Upper lobe of left lung (tissue), 6 donors: ENCODE measurements around the gene INO80C. TPM values are rescaled to one million over a fixed set of nuclear protein-coding genes. Genes with fewer than 3 reads are reported as not detected.
"Not testable (repeated sequence)": the region's sequence is repeated elsewhere in the genome, so short reads cannot be mapped to it uniquely, and the experiment has no call there.

ENCODE experiments used
- ATAC-seq, 2 donors: fragments of 200-7000 bp; cut with Tn5 transposase; one replicate each; pipeline ENCODE4 v1.9.1; 2022; ENCODE audit warnings: mild to moderate bottlenecking in 2 of 2, moderate library complexity in 2 of 2; ENCODE audit not compliant: low FRiP score in 2 of 2
- DNase-seq, 2 donors: peaks; one replicate each; pipeline ENCODE4 v3.0.0-alpha.2; 2019 to 2020
- H3K27ac ChIP-seq, 4 donors: fragments of 200-600 bp; sonication (generic); one replicate each; pipeline ENCODE4 v1.5.1; 2016 to 2019
- H3K27me3 ChIP-seq, 4 donors: fragments of 200-600 bp; sonication (generic); one replicate each; pipeline ENCODE4 v1.5.1; 2017 to 2019
- H3K36me3 ChIP-seq, 4 donors: fragments of 200-600 bp; sonication (generic); one replicate each; pipeline ENCODE4 v1.5.1; 2016 to 2019
- H3K4me1 ChIP-seq, 4 donors: fragments of 200-600 bp; sonication (generic); one replicate each; pipeline ENCODE4 v1.5.1; 2018 to 2019
- H3K4me3 ChIP-seq, 4 donors: fragments of 200-600 bp; sonication (generic); one replicate each; pipeline ENCODE4 v1.5.1; 2017 to 2019; ENCODE audit warnings: mild to moderate bottlenecking in 2 of 4, moderate library complexity in 1 of 4
- H3K9me3 ChIP-seq, 4 donors: fragments of 200-600 bp; sonication (generic); one replicate each; pipeline ENCODE4 v1.5.1; 2018 to 2019
- EP300 ChIP-seq, 4 donors: sonication (generic); formaldehyde crosslinking; IDR thresholded peaks; one replicate each; pipeline ENCODE4 v1.5.1; 2017; ENCODE audit warnings: antibody characterized with exemption in 4 of 4, control low read depth in 2 of 4
- POLR2A ChIP-seq, 4 donors: fragments of 450-650 bp; IDR thresholded peaks; one replicate each; pipeline ENCODE4 v1.5.1; 2016 to 2017; ENCODE audit warnings: antibody characterized with exemption in 4 of 4, mild to moderate bottlenecking in 2 of 4
- POLR2AphosphoS5 ChIP-seq, 2 donors: sonication (generic); formaldehyde crosslinking; IDR thresholded peaks; one replicate each; pipeline ENCODE4 v1.5.1; 2017; ENCODE audit warnings: antibody characterized with exemption in 2 of 2
- WGBS, 2 donors: methylation state at CpG; one replicate each; pipeline ENCODE4 v1.1.5; 2017 to 2018; 5-methylcytosine and 5-hydroxymethylcytosine counted together
- total RNA-seq, 6 donors: library from RNA; depleted of rRNA in 4 of 6; stranded (reverse); fragments of >200 nt in 4 of 6; gene quantifications; one replicate each; pipeline versions ENCODE4 v1.1.0 to v1.2.1, GENCODE V29; 2016 to 2021
- TF ChIP-seq, protein P1 (sequence below), 6 experiments: fragments of 450-650 bp in 4 of 6; fragments of 200-600 bp in 2 of 6; sonication (generic) in 2 of 6; IDR thresholded peaks; one replicate each; pipeline ENCODE4 v1.5.1; 2016 to 2019; ENCODE audit warnings: antibody characterized with exemption in 6 of 6
- donor health status: DM: no; HTN: no; CAD: no; lungs with moderate emphysema.
- donor health status: DM: no; HTN: yes; CAD: no; lungs with severe emphysema.

The INO80C gene
- total RNA-seq, 6 donors from 2014 or later, result 8.7 to 87.0 (median 19.6) TPM

GRCh38 chr18:35490894-35491699 is 6.7 kb downstream of the INO80C start:
- H3K27me3 ChIP-seq, result no peaks in the 10 kb centered on the region
- 65 to 69% methylated on average over 10 of the region's 10 CpGs for WGBS, 2 donors

GRCh38 chr18:35489913-35490490 is 7.8 kb downstream of the INO80C start:
- ATAC-seq (peak in 1 of 2 donors; percentile 52), DNase-seq (no peak)
- peaks cover 6 to 30% (median 9%) of the 10 kb centered on the region in 4 donors for H3K4me1 ChIP-seq
- H3K9me3 ChIP-seq, result no peaks in the 10 kb centered on the region
- WGBS, 2 donors, result 59 to 73% methylated on average over 7 of the region's 7 CpGs
- no peak overlapping the region for H3K4me3 ChIP-seq
- peak overlapping the region in 2 of 4 donors; percentile 23 to 60 for H3K27ac ChIP-seq
- no peaks in the 10 kb centered on the region for H3K27me3 ChIP-seq
- TF ChIP-seq POLR2AphosphoS5 (IDR thresholded peaks at IDR 0.05) (no peak), EP300 (IDR thresholded peaks at IDR 0.05) (no peak), POLR2A (IDR thresholded peaks at IDR 0.05) (no peak)
- TF ChIP-seq, protein P1, sequence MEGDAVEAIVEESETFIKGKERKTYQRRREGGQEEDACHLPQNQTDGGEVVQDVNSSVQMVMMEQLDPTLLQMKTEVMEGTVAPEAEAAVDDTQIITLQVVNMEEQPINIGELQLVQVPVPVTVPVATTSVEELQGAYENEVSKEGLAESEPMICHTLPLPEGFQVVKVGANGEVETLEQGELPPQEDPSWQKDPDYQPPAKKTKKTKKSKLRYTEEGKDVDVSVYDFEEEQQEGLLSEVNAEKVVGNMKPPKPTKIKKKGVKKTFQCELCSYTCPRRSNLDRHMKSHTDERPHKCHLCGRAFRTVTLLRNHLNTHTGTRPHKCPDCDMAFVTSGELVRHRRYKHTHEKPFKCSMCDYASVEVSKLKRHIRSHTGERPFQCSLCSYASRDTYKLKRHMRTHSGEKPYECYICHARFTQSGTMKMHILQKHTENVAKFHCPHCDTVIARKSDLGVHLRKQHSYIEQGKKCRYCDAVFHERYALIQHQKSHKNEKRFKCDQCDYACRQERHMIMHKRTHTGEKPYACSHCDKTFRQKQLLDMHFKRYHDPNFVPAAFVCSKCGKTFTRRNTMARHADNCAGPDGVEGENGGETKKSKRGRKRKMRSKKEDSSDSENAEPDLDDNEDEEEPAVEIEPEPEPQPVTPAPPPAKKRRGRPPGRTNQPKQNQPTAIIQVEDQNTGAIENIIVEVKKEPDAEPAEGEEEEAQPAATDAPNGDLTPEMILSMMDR (IDR thresholded peaks at IDR 0.05), result no peak
- H3K36me3 ChIP-seq, result no peaks in the 10 kb centered on the region

More at GRCh38 chr18:35490894-35491699, 6.7 kb downstream of the INO80C start:
- DNase-seq, result no peak
- Histone ChIP-seq H3K4me1 (peaks cover 9 to 35% (median 13%) of the 10 kb centered on the region in 4 donors), H3K36me3 (no peaks in the 10 kb centered on the region), H3K27ac (no peak overlapping the region), H3K4me3 (no peak overlapping the region), H3K9me3 (no peaks in the 10 kb centered on the region)
- TF ChIP-seq POLR2A (IDR thresholded peaks at IDR 0.05) (no peak), POLR2AphosphoS5 (IDR thresholded peaks at IDR 0.05) (no peak), EP300 (IDR thresholded peaks at IDR 0.05) (no peak)
- TF ChIP-seq, protein P1 (IDR thresholded peaks at IDR 0.05), result no peak
- ATAC-seq, result no peak

DNA sequence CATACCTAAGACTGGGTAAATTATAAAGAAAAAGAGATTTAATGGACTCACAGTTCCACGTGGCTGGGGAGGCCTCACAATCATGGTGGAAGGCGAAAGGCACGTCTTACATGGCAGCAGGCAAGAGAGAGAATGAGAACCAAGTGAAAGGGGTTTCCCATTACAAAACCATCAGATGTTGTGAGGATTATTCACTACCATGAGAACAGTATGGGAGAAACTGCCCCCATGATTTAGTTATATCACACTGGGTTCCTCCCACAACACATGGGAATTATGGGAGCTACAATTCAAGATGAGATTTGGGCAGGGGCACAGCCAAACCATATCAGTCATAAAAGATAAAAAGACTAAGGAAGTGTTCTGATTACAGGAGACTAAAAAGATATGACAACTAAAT is 8.5 kb downstream of the INO80C start:
- not testable (repeated sequence) for H3K36me3 ChIP-seq, ATAC-seq

GRCh38 chr18:35488396-35488795 is 9.4 kb downstream of the INO80C start:
- not testable (repeated sequence) for H3K36me3 ChIP-seq, H3K27ac ChIP-seq, ATAC-seq, DNase-seq, H3K27me3 ChIP-seq, H3K4me3 ChIP-seq, H3K9me3 ChIP-seq
- H3K4me1 ChIP-seq, result peaks cover 4 to 19% (median 9%) of the 10 kb centered on the region in 4 donors
- WGBS, 2 donors, result 97 to 100% methylated on average over 1 to 2 of the region's 2 CpGs

More for the DNA sequence above, 8.5 kb downstream of the INO80C start:
- 74 to 92% methylated on average over 3 of the region's 3 CpGs for WGBS, 2 donors
- H3K27me3 ChIP-seq, H3K9me3 ChIP-seq, DNase-seq, H3K4me3 ChIP-seq: not testable (repeated sequence)
- peaks cover 4 to 26% (median 9%) of the 10 kb centered on the region in 4 donors for H3K4me1 ChIP-seq
- peak overlapping the region in 1 of 4 donors; percentile 24 for H3K27ac ChIP-seq

DNA sequence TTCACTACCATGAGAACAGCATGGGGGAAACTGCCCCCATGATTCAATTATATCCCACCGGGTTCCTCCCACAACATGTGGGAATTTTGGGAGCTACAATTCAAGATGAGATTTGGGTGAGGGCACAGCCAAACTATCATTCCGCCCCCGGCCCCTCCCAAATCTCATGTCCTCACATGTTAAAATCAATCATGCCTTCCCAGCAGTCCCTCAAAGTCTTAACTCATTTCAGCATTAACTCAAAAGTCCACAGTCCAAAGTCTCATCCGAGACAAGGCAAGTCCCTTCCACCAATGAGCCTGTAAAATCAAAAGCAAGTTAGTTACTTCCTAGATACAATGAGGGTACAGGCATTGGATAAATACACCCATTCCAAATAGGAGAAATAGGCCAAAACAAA is 10.2 kb downstream of the INO80C start:
- not testable (repeated sequence) for H3K9me3 ChIP-seq, DNase-seq, ATAC-seq, H3K27me3 ChIP-seq, H3K36me3 ChIP-seq, H3K27ac ChIP-seq, H3K4me3 ChIP-seq
- 95 to 98% methylated on average over 4 of the region's 4 CpGs for WGBS, 2 donors
- peaks cover 4 to 23% (median 10%) of the 10 kb centered on the region in 4 donors for H3K4me1 ChIP-seq

DNA sequence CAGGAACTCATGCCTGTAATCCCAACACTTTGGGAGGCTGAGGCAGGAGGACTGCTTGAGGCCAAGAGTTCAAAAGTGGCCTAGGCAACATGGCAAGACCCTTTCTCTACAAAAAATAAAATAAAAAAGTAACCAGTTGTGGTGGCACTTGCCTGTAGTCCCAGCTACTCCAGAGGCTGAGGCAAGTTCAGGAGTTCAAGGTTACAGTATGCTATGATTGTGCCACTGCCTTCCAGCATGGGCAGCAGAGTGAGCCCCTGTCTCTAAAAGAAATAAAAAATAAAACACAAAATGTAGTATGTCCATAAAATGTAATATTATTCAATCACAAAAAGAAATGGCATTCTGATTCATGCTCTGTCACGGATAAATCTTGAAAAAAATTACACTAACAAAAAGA is 11.9 kb downstream of the INO80C start:
- Histone ChIP-seq H3K27ac (no peak overlapping the region), H3K36me3 (no peaks in the 10 kb centered on the region), H3K4me1 (peaks cover 4 to 24% (median 10%) of the 10 kb centered on the region in 4 donors), H3K9me3 (no peaks in the 10 kb centered on the region), H3K27me3 (no peaks in the 10 kb centered on the region), H3K4me3 (no peak overlapping the region)
- ATAC-seq (no peak), DNase-seq (no peak)
- TF ChIP-seq POLR2AphosphoS5 (IDR thresholded peaks at IDR 0.05), result no peak
- TF ChIP-seq, protein P1 (IDR thresholded peaks at IDR 0.05), result no peak
- TF ChIP-seq POLR2A (IDR thresholded peaks at IDR 0.05), result no peak
- TF ChIP-seq EP300 (IDR thresholded peaks at IDR 0.05), result no peak
- WGBS, 2 donors, result 96 to 98% methylated on average over 1 of the region's 1 CpG
